Measurements from ENCODE around the gene ACTN4.
A peak's percentile ranks its signal among the peaks of the same experiment; 100 is the strongest.

ACTN4 gene

DNA sequence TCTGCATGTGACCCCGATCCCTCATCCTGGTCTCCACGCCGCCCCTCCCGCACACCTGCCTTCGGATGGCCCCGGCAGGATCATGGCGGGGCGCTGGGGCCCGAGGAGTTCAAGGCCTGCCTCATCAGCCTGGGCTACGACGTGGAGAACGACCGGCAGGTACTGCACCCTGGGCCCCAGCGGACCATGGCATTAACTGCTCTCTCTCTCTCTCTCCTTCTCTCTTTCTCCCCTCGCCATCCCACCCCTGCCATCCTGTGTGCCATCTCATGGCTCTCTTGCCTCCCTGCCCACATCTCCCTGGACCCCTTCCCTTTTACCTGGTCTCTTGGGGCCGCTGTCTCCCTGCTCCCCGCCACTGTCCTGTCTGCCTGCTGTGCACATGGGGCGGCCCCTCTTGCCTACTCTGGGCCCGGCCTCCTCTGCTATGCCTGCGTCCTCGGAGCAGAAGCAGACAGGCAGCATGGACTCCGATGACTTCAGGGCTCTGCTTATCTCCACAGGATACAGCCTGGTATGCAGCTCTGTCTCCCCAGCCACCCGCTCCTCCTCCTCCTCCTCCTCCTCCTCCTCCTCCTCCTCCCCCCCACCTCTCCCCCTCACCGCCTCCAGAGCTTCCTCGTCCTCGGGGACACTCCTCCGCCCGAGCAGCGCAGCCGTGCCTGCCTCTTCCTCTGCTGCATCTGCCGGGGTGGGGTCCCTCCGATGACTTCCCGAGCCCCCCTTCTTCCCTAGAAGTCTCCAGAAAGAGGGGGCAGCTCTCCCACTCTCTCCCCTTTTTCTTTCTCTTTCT, 80.6 kb downstream of the ACTN4 start:
- Histone ChIP-seq H3K9ac (ENCODE audit: low read depth, low read length) (no peak overlapping the region), H3K4me1 (ENCODE audit: insufficient read depth, low read length) (peaks cover 2% of the 10 kb centered on the region; the same call in 1 of the 2 replicates), H3K9me3 (ENCODE audit: control insufficient read depth, insufficient read depth, low read length) (no peaks in the 10 kb centered on the region), H3K36me3 (ENCODE audit: insufficient read depth, low read length) (peaks cover 36% of the 10 kb centered on the region)

GRCh38 chr19:38728752-38729541, 81.5 kb downstream of the ACTN4 start:
- Histone ChIP-seq H3K4me1 (ENCODE audit: insufficient read depth, low read length) (peaks cover 2% of the 10 kb centered on the region; the same call in 1 of the 2 replicates), H3K36me3 (ENCODE audit: insufficient read depth, low read length) (peaks cover 29% of the 10 kb centered on the region), H3K9ac (ENCODE audit: low read depth, low read length) (no peak overlapping the region), H3K9me3 (ENCODE audit: control insufficient read depth, insufficient read depth, low read length) (no peaks in the 10 kb centered on the region)

DNA sequence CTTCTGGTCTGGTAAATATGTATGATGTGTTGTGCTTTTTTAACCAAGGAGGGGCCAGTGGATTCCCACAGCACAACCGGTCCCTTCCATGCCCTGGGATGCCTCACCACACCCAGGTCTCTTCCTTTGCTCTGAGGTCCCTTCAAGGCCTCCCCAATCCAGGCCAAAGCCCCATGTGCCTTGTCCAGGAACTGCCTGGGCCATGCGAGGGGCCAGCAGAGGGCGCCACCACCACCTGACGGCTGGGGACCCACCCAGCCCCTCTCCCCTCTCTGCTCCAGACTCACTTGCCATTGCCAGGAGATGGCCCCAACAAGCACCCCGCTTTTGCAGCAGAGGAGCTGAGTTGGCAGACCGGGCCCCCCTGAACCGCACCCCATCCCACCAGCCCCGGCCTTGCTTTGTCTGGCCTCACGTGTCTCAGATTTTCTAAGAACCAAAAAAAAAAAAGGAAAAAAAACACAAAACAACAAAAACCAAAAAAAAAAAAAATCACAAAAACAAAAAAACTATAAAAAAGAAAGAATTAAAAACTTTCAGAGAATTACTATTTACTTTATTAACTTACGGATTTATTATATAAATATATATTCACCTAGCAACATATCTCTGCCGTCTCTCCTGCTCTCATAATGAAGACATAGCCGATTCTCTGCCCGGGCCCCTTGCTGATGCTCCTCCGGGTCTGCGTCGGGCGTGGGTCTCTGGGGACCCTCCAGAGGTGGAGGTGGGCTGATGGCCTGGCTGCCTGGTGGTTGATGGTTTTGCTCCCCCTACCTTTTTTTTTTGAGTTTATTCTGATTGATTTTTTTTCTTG, 82.4 kb downstream of the ACTN4 start:
- no peaks in the 10 kb centered on the region for H3K9me3 ChIP-seq (ENCODE audit: control insufficient read depth, insufficient read depth, low read length)
- H3K9ac ChIP-seq (ENCODE audit: low read depth, low read length): no peak overlapping the region
- H3K36me3 ChIP-seq (ENCODE audit: insufficient read depth, low read length): peaks cover 26% of the 10 kb centered on the region
- H3K4me1 ChIP-seq (ENCODE audit: insufficient read depth, low read length): peaks cover 2% of the 10 kb centered on the region; the same call in 1 of the 2 replicates

DNA sequence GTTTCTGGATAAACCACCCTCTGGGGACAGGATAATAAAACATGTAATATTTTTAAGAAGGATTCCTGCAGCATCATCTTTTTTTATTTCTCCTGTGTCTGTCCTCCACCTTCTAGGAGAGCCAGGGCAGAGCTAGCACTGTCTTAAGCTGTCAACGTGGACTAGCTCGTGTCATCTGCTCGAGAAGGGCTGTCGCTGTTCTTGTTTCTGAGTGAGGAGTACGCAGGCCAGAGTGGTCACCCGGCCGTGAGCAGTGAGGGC, 83.0 kb downstream of the ACTN4 start:
- H3K36me3 ChIP-seq (ENCODE audit: insufficient read depth, low read length): peaks cover 21% of the 10 kb centered on the region
- no peaks in the 10 kb centered on the region for H3K9me3 ChIP-seq (ENCODE audit: control insufficient read depth, insufficient read depth, low read length)
- H3K4me1 ChIP-seq (ENCODE audit: insufficient read depth, low read length): peaks cover 2% of the 10 kb centered on the region; the same call in 1 of the 2 replicates
- no peak overlapping the region for H3K9ac ChIP-seq (ENCODE audit: low read depth, low read length)

DNA sequence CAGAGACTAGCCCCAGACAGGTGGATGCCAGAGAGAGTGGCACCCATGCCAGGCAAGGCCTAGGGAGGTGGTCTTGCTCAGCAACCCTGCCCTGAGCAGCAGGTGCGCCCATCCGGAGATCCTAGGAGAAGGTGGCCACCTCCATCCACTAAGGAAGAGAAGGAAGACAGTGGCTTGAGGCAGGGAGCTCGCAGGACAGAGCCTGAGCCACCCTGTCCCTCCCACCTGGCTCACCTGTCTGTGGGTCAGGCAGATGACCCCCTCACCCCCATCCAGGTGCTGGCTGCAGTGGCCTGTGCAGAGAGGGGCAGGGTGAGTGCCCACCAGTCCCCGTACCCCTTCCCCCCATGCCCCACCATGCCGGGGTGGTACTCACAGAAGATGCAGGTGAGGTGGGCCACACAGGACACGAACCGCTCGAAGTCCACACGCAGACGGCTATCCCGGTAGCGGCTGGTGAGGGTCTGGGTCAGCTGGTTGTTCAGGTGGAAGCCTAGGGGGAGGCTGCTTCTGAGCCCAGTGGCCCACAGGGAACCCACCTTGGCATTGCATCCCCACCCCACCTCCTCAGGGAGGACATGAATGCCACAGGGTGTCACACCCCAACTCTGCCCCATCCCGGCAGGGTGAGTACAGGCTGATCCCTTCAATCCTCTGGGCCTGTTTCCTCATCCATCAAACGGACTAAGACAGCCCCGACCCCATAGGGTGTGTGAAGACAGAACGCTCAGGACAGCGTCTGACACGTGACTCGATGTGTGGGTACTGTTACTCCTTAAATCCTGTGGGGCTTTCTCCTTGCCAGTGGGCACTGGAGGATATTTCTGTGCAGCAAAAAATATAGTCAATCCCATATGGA, 83.5 kb downstream of the ACTN4 start:
- Histone ChIP-seq H3K9ac (ENCODE audit: low read depth, low read length) (no peak overlapping the region), H3K4me1 (ENCODE audit: insufficient read depth, low read length) (peaks cover 2% of the 10 kb centered on the region; the same call in 1 of the 2 replicates), H3K36me3 (ENCODE audit: insufficient read depth, low read length) (peaks cover 16% of the 10 kb centered on the region), H3K9me3 (ENCODE audit: control insufficient read depth, insufficient read depth, low read length) (no peaks in the 10 kb centered on the region)

- H3K9me3 ChIP-seq (ENCODE audit: control insufficient read depth, insufficient read depth, low read length): no peaks in the 10 kb centered on the region
- H3K9ac ChIP-seq (ENCODE audit: low read depth, low read length): no peak overlapping the region
- peaks cover 2% of the 10 kb centered on the region; the same call in 1 of the 2 replicates for H3K4me1 ChIP-seq (ENCODE audit: insufficient read depth, low read length)
- H3K36me3 ChIP-seq (ENCODE audit: insufficient read depth, low read length): peaks cover 15% of the 10 kb centered on the region
Observed at GRCh38 chr19:38731654-38732301, 84.3 kb downstream of the ACTN4 start.

DNA sequence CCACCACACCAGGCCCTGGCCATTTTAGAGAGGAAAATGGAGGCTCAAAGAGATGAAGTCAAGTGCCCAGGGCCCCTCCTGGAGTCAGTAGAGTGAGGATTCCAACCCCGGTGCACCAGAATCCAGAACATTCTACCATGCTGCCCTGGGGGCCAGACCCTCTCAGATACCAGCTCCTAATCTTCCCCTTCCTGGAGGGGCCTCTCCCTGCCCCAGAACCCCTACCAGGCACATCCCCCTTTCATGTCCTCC, 85.7 kb downstream of the ACTN4 start:
- H3K36me3 ChIP-seq (ENCODE audit: insufficient read depth, low read length): peaks cover 4% of the 10 kb centered on the region
- no peaks in the 10 kb centered on the region for H3K9me3 ChIP-seq (ENCODE audit: control insufficient read depth, insufficient read depth, low read length)
- H3K9ac ChIP-seq (ENCODE audit: low read depth, low read length): no peak overlapping the region
- H3K4me1 ChIP-seq (ENCODE audit: insufficient read depth, low read length): peaks cover 2% of the 10 kb centered on the region; the same call in 1 of the 2 replicates

DNA sequence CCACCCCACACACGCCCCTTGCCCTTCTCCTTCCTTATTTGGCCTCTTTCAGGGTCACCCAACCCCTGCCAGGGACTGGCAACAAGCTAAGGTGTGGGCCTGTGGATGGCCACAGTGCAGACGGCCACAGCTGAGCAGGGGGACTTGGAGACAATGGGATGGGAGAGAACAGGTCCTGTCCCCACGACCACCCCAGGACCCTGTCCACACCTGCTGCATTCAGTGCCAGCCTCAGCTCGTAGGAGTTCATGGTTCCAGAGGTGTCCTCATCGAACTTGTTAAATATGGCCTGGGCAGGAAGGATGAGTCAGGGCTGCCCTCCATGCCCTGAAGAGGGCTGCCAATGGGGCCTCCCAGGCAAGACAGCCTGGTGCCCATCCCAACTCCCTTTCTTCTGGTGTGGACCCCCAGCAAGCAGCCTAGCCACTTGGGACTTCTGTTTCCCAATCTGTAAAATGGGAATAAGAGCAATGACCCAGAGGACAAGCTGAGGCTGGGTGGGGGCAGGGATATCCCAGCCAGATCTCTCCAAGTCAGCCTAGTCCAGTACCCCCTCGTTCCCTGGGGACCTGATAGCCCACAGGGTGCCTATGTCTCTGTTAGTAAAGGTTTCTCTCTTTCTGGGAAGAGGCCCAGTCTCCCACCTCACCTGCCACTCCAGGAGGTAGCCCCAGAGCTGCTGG, 86.2 kb downstream of the ACTN4 start:
- Histone ChIP-seq H3K9ac (ENCODE audit: low read depth, low read length) (no peak overlapping the region), H3K4me1 (ENCODE audit: insufficient read depth, low read length) (peaks cover 2% of the 10 kb centered on the region; the same call in 1 of the 2 replicates), H3K9me3 (ENCODE audit: control insufficient read depth, insufficient read depth, low read length) (no peaks in the 10 kb centered on the region), H3K36me3 (ENCODE audit: insufficient read depth, low read length) (peaks cover 4% of the 10 kb centered on the region)

DNA sequence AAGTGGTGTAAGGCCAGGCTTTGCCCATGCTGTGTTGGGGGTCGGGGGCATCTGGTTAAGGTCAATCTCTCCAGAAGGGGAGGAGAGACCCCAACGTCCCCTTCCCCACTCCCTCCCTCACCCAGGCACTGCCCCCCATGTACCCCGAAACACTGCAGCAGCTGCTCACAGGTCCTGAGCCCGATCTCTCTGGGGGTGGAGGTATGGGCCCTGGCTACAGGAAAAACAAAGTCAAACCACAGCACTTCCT, 86.7 kb downstream of the ACTN4 start:
- Histone ChIP-seq H3K36me3 (ENCODE audit: insufficient read depth, low read length) (peaks cover 4% of the 10 kb centered on the region), H3K4me1 (ENCODE audit: insufficient read depth, low read length) (peaks cover 2% of the 10 kb centered on the region; the same call in 1 of the 2 replicates), H3K9ac (ENCODE audit: low read depth, low read length) (no peak overlapping the region), H3K9me3 (ENCODE audit: control insufficient read depth, insufficient read depth, low read length) (no peaks in the 10 kb centered on the region)

- H3K9me3 ChIP-seq (ENCODE audit: control insufficient read depth, insufficient read depth, low read length): no peaks in the 10 kb centered on the region
- H3K9ac ChIP-seq (ENCODE audit: low read depth, low read length): peak overlapping the region; percentile 65
- H3K4me1 ChIP-seq (ENCODE audit: insufficient read depth, low read length): peaks cover 2% of the 10 kb centered on the region; the same call in 1 of the 2 replicates
- peaks cover 4% of the 10 kb centered on the region for H3K36me3 ChIP-seq (ENCODE audit: insufficient read depth, low read length)
Observed at GRCh38 chr19:38734426-38735256, 87.2 kb downstream of the ACTN4 start.

DNA sequence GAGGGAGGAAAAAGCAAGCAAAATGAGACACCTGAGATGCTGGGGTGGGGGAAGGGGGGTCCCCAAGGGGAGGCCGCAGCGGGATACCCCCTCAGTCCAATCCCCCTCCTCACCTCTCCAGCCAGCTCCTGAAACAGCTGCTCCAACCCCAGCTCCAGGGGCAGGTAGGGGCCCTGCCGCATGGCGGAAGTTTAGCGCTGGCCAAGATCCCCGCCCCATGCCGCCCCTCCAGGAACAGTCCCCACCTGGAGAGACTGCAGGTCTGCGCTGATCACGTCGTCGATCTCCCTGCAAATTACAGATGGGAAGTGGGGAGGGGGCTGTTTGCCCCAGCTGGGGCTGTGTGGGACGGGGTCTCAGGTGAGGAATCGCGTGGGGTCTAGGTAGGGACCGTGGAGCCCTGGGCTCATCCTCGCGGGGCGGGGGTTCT, 87.8 kb downstream of the ACTN4 start:
- H3K36me3 ChIP-seq (ENCODE audit: insufficient read depth, low read length): peaks cover 4% of the 10 kb centered on the region; the same call in 1 of the 2 replicates
- peaks cover 2% of the 10 kb centered on the region; the same call in 1 of the 2 replicates for H3K4me1 ChIP-seq (ENCODE audit: insufficient read depth, low read length)
- peak overlapping the region; percentile 65; the same call in 1 of the 2 replicates for H3K9ac ChIP-seq (ENCODE audit: low read depth, low read length)
- no peaks in the 10 kb centered on the region for H3K9me3 ChIP-seq (ENCODE audit: control insufficient read depth, insufficient read depth, low read length)

DNA sequence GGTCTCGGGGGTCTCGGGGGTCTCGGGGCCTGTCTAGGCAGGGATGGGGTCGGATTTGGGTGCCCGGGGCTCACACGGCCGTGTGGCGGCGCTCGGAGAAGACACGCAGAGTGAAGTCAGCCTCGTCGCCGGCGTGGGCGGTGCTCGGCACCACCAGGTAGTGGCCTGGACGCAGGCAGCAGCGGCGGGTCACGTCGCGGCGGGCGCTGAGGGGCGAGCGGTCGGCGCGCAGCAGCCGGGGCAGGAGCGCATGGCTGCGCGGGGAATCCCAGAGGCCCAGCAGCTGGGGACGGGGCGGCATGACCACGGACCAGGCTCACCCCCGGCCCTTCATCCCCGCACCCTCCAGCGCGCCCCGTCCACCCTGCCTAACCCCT, 88.6 kb downstream of the ACTN4 start:
- peak overlapping the region; percentile 57; the same call in 1 of the 2 replicates for H3K9ac ChIP-seq (ENCODE audit: low read depth, low read length)
- peaks cover 2% of the 10 kb centered on the region; the same call in 1 of the 2 replicates for H3K4me1 ChIP-seq (ENCODE audit: insufficient read depth, low read length)

More for the DNA sequence above, 88.6 kb downstream of the ACTN4 start:
- H3K36me3 ChIP-seq (ENCODE audit: insufficient read depth, low read length): peaks cover 4% of the 10 kb centered on the region; the same call in 1 of the 2 replicates
- H3K9me3 ChIP-seq (ENCODE audit: control insufficient read depth, insufficient read depth, low read length): no peaks in the 10 kb centered on the region

All from ES-I3 (cell line).